ENCODE results near the gene SLC9A6.
"Not testable (repeated sequence)": the region's sequence is repeated elsewhere in the genome, so short reads cannot be mapped to it uniquely, and the experiment has no call there.

The SLC9A6 gene

DNA sequence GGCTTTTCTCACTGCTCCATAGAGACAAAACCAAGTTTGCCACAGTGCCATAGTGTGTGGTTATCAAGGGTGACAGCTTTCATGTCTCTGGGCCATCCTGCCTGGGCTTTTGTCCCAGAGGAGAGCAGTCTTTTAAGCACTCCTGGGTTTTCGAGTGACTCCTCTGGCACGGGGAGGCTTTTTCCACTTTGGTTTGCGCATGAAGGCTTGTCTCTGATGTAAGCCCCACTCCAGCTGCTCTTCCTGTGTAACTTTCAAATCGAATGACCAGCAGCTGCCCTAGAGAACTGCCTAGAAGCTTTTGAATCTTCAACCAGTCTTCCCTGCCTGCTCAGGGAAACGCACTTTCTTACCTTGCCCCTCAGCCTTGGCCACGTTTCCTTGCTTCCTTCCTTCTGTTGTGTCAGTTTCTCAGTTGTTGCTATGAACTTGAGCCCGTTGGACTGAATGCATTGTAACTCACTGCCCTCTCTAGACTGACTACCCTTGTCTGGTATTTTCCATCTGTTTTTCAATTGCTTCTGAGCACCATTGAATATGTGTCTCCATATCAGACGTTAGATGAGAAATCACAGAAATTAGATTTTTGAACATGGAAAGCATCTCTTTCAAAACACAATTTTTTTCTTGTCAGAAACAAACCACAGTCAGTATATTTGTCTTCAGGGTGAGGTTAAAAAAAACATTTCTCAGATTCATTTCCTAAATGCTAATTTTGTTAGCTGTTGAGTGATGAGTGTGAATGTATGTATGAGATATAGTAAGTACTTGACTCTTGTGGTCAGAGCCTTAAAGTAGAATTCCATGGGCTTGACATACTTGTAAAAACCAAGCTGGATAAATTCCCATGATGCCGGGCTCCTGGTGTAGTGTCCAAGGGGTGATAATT is 45.3 kb downstream of the SLC9A6 start:
- no peak for DNase-seq

DNA sequence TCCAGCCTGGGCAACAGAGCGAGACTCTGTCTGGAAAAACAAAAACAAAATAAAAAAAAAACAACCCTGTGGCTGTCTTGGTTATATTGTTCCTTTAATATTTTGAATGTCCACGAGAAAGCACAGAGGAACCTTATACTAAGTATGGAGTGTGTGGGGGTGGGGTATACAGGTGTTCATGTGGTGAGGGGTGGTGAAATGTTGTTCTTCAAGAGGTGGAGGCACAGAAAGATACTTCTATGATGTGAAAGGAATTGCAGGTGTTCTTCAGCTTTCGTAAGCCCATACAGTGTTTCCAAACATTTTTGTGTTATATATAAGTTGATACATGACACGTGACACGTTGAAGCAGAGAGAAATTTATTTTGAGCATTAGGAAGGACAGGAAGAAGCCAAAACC is 46.4 kb downstream of the SLC9A6 start:
- DNase-seq = no peak

- no peak for DNase-seq
Observed at GRCh38 chrX:136032370-136032769, 47.1 kb downstream of the SLC9A6 start.

GRCh38 chrX:136034668-136035067 is 49.4 kb downstream of the SLC9A6 start:
- DNase-seq = no peak

DNA sequence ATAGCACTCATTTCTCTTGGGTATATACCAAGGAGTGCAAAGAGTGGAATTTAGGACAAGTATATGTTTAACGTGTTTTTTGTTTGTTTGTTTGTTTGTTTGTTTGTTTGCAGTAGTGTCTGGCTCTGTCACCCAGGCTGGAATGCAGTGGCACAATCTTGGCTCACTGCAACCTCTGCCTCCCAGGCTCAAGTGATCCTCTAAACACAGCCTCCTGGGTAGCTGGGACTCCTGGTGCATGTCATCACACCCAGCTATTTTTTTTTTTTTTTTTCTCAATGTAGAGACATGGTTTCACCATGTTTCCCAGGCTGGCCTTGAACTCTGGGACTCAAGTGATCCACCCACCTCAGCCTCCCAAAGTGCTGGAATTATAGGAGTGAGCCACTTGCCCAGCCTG is 50.4 kb downstream of the SLC9A6 start:
- no peak for DNase-seq

- no peak for DNase-seq
Observed at GRCh38 chrX:136039485-136039884, 54.2 kb downstream of the SLC9A6 start.

- no peak for DNase-seq
Observed at GRCh38 chrX:136039968-136040367, 54.7 kb downstream of the SLC9A6 start.

- DNase-seq = no peak
Observed at GRCh38 chrX:136041254-136041812, 56.1 kb downstream of the SLC9A6 start.

DNA sequence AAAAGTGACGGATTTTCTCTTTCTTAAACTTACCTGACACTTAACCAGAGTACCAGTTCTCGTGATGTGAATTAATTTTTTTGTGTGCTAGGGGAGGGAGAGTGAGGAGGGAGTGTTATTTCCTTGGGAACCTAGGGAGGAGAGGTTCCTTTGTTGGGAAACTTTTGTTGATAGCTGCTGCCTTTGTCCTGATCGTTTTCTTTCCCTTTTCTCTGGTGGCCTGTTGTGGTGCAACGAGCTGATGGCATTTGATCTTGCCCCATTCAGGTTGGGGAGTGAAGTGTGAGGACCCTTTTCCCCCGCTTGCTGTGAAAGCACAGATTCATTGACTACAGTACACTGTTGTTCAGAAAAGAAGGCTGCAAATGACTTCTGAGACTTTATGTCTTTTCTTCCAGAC is 59.8 kb downstream of the SLC9A6 start:
- DNase-seq = no peak

GRCh38 chrX:136046295-136047015 is 61.2 kb downstream of the SLC9A6 start:
- no peak for DNase-seq

DNA sequence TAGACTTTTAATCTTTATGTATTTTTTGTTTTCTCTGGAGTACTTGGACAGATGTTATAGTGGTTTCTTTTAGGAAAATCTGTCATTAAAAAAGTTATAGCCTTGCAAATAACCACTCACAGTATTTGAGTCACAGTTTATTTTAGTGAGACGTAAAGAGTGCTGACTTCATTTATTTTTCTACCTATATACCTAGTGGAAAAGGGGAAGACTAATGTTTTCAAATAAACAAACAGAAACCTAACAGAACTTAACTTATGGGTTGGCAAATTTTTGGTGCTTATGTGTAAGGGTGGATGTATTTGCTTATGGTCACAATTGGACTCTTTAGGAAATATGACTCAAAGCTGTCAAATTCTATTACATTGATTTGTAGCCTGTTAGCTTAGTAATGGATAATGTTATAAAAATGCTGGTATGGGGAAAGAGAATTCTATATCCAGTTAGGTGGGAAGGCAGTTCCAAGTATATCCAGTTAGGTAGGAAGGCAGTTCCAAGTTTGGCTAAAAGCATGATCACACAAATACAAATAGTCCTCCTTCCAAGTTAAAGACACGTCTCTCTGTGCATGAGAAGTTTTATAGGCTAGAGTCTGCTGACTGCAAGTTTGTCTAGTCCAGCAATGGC is 61.9 kb downstream of the SLC9A6 start:
- DNase-seq = no peak

GRCh38 chrX:136047969-136048368 is 62.7 kb downstream of the SLC9A6 start:
- DNase-seq = no peak

DNA sequence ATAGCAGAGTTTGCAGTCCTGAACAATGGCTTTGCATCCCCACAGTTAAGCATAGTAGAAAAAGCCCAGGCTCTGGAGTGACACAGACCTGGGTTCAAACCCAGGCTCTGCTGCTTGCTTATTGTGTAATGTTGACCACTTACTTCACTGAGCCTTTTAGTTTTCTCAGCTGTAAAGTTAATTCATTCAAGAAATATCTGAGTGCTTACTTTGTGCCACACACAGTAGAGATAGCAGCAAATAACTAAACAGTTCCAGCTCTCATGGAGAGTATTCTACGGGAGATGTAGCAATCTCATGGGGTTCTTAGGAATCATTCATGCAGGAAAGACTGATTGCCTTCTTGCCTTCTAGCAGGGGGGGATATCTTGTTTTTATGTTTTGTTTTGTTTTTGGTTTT is 63.2 kb downstream of the SLC9A6 start:
- DNase-seq = no peak

GRCh38 chrX:136049608-136050007 is 64.4 kb downstream of the SLC9A6 start:
- DNase-seq = no peak

DNA sequence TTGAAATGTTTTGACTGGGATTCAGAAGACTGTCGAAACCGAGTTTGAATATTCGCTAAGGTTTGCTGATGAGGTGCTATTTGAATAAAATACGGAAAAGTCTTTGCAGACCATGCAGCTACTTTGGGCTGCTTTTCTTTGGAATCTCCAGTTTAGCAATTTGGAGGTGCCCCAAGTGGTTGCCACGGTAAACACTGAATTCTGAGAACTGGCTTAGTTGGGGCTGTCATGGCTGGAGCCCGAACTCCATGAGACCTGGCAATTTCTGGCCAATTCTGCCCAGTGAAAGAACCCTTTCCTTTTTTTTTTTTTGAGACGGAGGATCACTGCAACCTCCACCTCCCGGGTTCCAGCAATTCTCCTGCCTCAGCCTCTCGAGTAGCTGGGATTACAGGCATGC is 65.6 kb downstream of the SLC9A6 start:
- DNase-seq = not testable (repeated sequence)

DNA sequence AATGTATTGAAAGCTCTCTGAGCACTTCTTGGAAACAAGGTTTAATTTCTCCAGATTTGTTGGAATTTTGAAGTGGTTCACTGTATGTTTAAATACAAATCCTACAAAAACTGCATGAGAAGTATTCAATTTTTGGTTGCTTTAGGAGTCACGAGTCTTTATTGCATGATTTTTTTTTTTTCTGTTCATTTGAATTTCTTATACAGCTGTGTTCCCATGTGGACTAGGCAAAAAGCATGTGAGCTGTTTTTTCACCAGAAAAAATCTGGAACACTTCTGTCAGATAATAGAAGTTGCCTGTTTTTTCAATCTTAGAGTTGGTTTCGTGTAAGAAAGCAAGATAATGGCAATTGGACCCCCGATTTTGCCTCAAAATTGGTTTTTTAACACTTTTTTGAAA is 66.4 kb downstream of the SLC9A6 start:
- DNase-seq = no peak

- DNase-seq = no peak
Observed at GRCh38 chrX:136055651-136056221, 70.5 kb downstream of the SLC9A6 start.

GRCh38 chrX:136057567-136057966 is 72.3 kb downstream of the SLC9A6 start:
- DNase-seq = no peak

GRCh38 chrX:136059350-136059749 is 74.1 kb downstream of the SLC9A6 start:
- DNase-seq = no peak

DNA sequence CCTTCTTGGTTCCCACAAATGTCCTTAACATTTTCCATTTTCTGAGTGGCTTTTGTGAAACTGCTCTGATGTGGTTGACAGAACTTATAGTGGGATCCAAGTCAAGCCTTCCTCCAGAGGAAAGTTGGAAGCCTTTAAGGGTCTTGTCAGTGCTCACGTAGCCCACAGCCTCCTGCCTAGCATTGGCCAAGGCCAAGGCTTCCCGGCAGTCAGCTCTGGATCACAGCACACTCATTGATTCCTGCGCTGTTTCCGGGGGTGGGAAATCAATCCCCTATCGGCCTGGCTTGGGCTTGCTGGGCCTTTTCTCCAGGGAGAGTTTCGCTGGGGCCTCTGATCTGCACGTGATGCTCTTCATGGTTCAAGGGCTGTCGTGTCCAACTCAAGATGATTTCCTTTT is 76.1 kb downstream of the SLC9A6 start:
- no peak for DNase-seq

GRCh38 chrX:136061696-136062095 is 76.5 kb downstream of the SLC9A6 start:
- no peak for DNase-seq

DNA sequence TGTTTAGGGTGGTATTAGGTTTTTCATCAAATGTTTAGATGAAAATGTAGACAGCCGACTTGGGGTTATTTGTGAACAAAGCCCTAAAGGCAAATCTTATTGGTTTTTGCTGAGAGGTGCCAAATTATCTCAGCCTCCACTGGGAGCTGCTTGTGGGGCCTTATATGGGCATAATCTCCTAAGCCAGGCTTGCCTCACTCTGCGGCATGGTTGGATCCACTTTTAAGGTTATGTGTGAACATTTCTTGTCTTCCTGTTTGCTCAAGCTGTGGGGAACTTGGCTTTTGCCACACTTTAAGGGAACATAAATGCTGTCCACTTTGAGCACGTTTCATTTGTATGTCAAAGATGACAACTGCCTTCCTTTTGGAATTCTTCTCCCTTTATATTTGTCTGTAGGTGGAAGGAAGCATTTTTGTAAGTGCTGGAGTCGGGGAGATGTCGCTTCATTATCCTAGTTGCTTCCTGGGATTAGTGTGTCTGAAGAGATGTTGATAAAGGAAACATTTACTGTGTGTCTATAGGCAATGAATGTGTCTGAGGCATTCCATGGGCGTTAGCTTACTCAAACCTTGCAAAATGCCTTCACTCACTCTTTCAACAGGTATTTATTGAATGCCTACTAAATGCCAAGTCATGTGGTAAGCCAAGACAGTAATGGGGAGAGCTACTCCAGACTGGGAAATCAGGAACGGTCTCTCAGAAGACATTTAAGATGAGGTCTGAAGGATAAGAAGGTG is 78.3 kb downstream of the SLC9A6 start:
- DNase-seq = no peak

All from SIG-M5 (cell line).